Stimulated activated CD4-positive, alpha-beta T cell treated with anti-CD3 and anti-CD28 coated beads, Interleukin-2, amount 100 ng/mL, for 24 hours (primary cell): Measurements from ENCODE around the gene WDR26.
"Not testable (repeated sequence)": the region's sequence is repeated elsewhere in the genome, so short reads cannot be mapped to it uniquely, and the experiment has no call there.

Experiments
- DNase-seq, 2 donors: peaks; one replicate each; pipeline ENCODE4 v3.0.0-alpha.2; 2020

The WDR26 gene

DNA sequence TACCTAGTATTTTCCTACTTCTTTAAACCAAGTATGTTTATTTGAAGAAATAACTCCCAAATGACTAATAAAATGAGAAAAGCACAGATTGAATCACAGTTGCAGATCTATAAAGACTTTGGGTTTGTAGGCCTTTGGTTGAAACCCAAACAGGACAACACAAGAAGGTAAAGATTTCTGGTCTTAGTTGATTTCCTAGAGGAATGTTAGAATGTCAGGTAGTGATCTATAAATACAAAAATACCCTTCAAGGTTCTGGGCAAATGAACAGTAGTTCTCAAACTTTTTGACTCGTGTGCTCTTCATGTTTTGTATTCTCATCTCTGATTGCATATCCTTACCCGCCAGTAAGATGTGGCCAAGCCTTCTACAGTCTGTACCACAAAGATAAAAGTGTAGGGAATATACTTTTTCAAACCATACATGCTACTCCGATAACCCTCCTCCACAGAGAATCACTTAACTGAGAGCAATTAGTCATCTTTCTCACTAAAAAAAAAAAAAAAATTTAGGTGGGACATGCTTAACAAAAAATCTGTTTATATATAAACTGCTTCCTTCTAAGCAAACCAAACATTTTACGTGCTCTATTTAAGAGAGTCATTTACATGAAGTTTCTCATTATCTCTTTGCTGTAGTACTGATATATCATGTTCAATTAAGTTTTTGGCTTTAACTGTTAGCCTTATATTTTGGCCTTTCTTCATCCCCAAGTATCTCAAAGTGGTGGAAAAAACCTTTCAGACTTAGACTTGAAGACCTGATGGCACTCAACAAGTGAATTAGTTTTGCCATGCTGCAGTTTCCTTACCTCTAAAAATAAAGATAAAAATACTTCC lies 42.0 kb downstream of the WDR26 start:
- no peak for DNase-seq

DNA sequence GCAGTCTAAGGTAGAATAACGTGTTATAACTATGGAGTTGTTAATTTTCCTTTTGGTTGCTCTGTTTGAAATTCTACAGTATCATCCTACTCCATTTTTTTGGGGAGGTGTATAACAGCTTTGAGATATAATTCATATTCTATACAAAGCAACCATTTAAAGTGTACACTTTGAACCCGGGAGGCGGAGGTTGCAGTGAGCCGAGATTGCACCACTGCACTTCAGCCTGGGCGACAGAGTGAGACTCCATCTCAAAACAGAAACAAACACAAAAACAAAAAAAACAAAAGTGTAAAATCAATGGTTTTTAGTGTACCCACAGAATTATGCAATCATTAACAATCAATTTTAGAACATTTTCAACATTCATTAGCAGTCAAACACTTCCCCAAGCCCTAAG lies 44.1 kb downstream of the WDR26 start:
- no peak for DNase-seq

DNA sequence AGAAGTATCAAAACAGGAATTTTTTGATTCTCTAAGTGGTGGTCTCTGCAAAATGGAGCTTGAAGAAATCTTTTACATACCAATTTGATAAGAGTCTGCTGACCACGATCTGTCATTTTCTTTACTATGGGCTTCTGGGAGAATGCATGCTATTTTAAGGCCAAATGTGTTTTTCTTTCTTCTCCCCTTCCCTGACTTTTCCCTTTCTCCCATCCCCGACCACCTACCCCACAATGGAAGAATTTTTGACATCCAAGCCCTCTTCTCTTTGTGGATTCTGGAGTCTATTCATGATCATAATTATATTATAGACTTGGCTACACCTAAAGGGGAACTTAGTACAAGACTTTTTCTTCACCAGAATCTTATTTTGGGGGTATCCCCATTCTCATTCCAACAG lies 46.7 kb downstream of the WDR26 start:
- DNase-seq: no peak

DNA sequence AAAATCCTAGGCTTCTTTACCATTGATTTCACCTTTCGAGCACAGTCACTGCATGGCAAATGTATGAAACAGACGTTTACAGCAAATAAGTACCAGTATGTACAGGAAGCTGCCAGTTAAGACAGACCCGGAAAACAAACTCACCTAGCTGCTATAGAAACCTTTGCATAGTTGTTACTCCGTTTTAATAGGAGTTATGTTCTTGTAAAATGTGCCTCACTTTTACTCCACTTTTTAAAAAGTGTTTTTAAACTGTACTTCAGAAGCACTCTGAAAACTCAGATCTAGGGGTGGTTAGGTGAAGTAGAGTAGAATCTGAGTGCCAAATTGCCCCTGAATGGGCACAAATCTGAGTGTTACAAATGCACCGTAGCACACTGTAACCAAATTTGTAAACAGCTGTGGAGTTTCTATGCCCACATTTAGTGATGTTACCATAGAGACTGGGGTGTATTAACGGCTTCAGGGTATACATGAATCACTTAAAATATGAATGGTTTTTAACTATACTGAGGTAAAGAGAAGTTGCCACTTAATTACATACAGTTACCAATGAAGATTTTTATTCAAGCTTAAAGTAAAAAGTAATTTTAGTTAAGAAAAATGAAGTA lies 47.2 kb downstream of the WDR26 start:
- no peak for DNase-seq

DNA sequence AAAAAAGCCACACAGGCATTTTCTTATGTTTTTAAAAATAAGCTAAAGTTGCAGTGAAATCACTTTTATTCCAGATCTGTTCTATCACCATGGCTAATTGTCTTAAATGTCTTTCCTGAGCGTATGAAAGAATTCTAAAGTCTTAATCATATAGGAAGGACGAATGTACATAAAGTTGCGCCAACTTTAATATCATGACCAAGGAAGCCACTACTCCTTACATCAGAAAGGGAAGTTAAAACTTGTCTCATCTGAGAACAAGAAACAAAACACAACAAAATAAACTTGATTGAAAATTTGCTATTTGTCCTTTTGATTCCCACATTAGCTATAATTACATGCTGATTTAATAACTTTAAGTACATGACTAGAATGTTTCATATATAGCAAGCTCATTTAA lies 51.4 kb downstream of the WDR26 start:
- DNase-seq: no peak

DNA sequence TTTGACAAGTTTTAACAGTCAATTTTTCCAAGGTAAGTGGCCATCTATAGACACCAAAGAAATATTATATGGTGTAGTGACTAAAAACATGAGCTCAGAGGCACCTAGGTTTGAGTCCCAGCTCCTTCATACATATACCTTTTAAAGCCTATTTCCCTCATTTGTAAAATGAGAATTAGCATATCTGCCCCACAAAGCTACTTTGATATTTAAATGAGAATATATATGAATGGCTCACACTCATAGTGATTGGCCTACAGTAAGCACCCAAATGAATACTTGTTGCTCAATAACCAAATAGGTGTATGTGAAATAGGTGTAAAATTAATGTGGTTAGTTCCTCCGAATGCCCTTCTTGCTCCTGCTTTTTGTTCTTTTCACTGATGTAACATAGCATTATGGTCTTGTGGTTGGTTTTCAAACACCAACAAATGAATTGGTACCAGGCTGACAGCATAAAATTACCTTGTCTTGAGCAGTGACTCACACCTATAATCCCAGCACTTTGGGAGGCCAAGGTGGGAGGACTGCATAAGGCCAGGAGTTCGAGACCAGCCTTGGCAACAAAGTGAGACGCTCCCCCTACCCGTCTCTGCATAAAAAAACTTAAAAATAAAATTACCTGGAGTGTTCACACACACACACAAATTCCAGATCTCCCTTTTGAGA lies 52.6 kb downstream of the WDR26 start:
- DNase-seq: peak in 1 of 2 donors; percentile 33

DNA sequence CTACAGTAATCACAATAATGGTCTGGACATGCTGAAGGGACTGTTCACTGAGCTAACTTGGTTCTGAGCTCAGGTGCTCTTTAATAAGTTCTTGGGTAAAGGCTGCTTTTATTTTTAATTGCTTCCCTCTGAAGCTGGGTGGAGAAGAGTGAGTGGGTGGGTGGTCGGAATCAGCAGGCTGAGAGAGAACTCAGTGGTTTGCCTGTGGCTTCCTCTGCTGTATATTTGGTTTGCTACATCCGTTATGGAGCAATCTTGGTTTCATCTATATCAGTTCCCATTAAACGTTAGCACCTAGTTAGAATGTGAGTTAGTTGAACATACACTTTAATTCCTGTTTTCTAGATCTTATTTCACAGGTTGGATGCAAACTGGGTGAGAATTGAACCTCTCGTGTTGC lies 54.6 kb downstream of the WDR26 start:
- DNase-seq: peak; percentile 43 to 47

DNA sequence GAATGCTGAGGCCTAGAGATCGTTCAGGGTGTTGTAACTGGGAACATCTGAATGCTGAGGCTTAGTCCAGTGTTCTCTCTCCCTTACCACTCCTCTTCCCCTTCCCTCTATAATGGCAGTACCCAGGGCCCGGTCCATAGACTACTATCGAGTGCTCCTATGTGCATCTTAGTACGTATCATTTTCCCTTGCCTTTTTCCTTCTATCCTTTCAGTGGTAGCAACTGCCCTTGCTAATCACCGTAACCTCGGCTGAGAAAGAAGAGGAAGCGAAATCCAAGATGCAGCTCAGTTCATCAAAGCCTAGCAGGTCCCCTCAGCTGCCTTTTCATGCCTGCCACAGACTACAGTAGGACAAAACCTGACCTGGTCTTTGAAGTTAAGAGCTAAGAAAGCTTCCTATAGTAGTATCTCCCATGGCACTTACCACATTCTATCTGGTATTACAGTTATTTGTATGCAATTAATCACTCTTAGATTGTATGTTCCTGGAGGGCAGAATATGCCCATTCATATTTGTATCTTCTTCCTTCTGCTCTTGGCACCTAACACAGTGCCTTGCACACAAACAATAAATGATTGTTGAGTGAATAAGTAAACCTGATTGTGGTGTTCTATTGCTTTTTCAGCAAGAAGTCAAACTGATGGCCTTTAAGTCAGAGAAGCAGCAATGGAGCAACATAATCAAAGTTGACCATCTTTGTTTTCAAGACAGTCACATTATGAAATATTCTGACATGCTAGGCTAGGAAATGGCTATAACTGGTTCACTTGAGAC lies 55.6 kb downstream of the WDR26 start:
- no peak for DNase-seq

DNA sequence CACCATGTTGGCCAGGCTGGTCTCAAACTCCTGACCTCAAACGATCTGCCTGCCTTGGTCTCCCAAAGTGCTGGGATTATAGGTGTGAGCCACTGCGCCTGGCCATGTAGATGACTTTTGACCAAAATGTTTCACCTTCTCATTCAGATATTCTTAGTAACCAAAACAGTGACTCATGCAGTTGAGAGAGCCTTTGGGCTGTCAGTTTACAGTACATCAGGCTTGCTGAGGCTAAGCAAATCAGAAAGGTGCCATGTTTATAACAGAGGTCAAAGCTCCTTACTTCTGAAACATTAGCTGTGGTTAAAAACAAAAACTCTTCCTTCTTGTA lies 57.0 kb downstream of the WDR26 start:
- peak; percentile 30 to 37 for DNase-seq

DNA sequence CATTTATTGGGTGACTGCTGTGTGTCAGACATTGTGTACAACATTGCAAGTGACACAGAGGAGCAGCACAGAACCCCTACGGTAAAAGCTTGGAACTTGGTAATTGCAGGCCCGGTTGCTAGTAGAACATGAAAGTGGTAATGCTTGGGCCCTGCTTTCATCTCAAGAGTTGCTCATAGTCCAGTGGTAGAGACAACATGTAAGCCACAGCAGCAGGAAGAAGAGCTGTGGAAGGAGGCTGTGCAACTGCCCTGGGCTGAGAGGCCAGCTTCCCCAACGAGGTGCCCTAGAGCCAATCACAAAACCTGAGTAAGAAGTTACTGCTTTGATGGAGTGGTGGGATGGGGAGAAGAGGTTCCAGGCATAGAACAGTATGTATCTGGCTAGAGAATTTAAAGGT lies 59.5 kb downstream of the WDR26 start:
- DNase-seq: no peak

DNA sequence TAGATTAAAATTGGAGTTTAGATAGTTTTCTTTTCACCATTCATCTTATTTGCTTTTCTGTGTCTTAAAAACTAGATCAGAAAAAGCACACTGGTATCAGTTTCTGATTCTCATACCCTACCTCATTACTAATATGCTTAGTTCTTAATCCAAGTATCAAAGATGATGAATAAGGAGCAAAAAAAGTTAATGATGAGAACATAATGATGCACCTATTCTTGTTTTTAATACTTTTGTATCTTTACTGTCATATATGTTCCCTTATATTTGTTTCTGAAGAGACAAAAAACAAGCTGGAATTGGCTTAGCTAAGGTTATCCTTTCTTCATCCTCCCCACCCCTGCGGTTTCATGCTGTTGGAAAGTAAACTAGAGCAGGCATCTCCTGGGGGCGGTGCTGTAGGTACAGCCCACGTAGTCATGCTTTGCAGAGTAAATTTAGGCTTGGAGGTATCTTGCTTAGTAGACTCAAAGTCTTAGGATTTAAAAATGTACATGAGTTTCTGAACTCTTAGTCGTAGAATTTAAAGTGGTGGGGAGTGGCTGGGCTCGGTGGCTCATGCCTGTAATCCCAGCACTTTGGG lies 61.5 kb downstream of the WDR26 start:
- no peak for DNase-seq

DNA sequence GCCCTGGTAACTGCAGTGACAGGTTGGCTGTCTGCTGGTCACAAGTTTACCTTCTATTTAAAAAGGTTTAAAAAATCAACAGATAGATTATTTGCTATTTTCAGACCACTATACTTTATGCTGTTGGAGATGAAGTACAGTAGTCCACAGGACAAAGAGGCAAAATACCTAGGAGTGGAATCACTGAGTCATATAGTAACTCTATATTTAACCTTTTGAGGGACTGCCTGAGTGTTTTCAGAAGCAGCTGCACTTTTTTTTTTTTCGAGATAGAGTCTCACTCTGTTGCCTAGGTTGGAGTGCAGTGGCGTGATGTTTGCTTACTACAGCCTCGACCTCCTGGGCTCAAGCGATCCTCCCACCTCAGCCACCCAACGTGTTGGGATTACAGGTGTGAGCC lies 66.2 kb downstream of the WDR26 start:
- no peak for DNase-seq

DNA sequence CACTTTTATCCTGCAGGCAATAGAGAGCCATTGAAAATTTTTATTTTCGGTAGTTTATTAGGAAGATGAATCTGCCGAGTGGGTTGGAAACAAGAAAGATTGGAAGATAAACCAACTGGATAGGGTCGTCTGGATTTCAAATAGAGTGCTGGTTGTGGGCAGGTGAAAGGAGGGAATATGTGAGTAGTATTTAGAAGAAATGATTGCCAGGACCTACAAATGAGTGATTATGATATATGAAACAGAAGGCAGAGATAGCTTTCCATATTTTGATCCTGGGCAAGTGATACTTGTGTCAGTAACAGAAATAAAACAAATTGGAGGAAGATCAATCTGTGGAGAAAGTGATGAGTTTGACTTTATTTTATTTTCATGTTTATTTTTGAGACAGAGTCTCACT lies 75.4 kb downstream of the WDR26 start:
- DNase-seq: no peak

DNA sequence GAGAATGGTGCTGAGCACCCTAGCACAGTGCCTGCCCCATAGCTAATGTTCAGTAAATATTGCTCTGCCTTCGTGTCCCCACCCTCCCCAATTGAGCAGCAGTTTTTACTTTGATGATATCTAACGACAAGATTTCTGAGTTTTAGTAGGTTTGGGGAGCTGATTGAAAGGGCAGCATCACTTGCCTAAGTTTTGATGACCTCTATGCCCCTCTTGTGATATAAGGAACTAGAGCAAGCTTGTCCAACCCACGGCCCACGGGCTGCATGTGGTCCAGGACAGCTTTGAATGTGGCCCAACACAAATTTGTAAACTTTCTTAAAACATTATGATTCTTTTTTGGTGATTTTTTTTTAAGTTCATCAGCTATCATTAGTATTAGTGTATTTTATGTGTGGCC lies 76.4 kb downstream of the WDR26 start:
- DNase-seq: no peak

DNA sequence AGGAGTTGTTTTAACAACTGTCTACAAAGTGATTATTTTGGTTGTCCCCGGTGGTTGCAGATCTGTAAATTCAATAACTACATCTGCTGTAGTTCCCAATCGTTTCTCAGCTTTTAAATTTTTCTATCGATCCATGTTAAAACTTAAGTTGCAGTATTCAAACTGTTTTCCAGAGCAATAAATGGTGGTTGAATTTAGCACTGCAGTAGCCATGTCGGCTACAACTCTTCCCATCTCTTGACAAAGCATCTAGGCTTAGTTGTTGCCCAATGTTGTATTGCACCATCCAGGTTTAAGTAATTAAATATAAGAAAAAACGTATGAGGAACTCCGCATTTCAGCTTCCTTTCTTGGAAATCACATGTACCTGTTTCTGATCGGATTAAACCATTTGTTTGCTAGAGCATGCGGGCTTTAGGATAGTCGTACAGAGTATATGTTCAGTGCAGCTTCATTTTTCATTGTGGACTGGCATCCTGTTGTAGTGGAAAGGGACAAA lies 76.9 kb downstream of the WDR26 start:
- no peak for DNase-seq

DNA sequence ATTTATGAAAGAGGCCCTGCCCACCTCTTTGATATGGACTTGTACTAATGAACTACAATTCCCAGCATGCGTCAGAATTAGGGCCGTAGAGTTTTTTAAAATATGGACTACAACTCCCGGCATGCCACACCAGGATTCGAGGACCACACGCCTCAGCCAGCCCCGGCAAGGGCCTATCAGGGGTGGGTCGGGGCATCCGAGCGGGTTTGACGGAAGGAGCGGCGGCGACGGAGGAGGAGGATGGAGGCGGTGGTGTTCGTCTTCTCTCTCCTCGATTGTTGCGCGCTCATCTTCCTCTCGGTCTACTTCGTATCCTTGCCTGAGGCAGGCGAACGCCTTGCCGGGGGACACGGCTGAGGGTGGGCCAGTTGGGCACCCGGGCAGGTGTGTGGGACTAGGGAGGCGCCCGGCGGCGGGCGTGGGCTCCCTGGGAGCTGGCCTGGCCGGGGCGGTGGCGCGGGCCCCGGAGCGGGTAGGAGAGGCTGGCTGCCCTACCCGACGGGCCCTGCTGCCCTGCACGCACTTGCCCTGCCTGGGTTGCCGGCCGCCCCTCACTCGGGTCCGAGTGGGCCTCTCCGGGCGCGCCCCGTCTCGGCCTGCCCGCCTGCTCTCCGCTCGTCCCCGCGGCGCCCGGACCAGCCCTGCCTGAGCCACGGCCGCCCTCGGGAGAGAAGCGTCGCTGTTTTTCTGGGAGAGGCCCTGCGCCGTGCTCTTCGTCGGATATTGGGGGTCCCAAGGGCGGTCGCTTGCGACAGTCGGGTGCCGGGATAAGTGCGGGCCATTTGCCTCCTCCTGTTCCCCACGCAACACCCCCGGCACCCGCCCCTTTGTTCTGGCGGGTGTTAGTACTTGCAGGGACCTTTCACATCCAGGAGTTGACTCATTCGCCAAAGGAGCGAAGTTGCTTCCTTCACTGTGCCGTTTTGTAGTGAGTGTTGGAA lies 77.6 kb downstream of the WDR26 start, which contains the start of gene CNIH4:
TSS of gene CNIH4 (plus strand) at position 195 of the 941 bp plus-strand sequence. CDS start at position 241, 46 bp downstream.
- DNase-seq: peak; percentile 89 to 90

DNA sequence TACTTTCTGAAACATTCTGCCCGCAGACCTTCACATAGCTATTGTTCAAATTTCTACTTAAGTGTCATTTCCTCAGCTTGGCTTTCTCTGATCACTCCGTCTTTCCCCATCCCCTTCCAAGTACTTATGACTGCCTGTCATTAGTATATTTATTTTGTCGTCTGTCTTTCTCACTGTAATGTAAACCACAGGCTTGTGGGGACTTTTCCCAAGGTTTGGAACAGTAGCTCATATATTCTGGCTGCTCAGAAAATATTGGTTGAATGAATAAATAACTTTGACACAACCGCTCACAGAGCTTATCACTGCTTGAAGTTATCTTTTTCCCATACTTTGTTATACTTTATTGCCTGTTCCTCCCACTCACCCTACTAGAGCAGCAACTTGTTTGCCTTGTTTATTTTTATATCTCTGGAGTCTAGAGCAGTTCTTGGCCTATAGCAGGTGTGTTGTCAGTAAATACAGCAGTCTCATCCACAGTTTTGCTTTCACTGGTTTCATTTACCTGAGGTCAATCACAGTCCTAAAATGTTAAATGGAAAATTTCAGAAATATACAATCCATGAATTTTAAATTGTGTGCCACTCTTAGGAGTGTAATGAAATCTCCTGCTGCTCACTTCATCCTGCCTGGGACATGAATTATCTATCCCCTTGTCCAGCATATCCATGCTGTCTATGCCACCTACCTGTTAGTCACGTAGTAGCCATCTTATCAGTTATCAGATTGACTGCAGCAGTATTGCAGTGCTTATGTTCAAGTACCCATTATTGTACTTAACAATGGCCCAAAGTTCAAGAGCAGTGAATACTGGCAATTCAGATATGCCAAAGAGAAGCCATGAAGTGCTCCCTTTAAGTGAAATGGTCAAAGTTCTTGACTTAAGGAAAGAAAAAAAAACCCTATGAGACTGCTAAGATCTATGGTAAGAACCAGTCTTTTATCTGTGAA lies 80.3 kb downstream of the WDR26 start:
- no peak for DNase-seq

DNA sequence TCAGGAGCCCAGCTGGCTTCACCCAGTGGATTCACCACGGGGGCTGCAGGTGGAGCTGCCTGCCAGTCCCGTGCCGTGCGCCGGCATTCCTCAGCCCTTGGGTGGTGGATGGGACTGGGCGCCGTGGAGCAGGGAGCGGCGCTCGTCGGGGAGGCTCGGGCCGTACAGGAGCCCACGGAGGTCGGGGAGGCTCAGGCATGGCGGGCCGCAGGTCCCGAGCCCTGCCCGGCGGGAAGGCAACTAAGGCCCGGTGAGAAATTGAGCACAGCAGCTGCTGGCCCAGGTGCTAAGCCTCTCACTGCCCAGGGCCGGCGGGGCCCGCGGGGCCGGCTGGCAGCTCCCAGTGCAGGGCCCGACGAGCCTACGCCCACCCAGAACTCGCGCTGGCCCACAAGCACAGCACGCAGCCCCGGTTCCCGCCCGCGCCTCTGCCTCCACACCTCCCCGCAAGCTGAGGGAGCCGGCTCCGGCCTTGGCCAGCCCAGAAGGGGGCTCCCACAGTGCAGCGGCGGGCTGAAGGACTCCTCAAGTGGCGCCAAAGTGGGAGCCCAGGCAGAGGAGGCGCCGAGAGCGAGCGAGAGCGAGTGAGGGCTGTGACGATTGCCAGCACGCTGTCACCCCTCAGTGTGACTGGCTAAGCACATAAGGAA lies 82.0 kb downstream of the WDR26 start:
- DNase-seq: not testable (repeated sequence)

DNA sequence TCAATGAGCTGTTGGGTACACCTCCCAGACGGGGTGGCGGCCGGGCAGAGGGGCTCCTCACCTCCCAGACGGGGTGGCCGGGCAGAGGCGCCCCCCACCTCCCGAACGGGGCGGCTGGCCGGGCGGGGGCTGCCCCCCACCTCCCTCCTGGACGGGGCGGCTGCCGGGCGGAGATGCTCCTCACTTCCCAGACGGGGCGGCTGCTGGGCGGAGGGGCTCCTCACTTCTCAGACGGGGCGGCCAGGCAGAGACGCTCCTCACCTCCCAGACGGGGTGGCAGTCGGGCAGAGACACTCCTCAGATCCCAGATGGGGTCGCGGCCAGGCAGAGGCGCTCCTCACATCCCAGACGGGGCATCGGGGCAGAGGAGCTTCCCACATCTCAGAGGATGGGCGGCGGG lies 84.9 kb downstream of the WDR26 start:
- DNase-seq: not testable (repeated sequence)

DNA sequence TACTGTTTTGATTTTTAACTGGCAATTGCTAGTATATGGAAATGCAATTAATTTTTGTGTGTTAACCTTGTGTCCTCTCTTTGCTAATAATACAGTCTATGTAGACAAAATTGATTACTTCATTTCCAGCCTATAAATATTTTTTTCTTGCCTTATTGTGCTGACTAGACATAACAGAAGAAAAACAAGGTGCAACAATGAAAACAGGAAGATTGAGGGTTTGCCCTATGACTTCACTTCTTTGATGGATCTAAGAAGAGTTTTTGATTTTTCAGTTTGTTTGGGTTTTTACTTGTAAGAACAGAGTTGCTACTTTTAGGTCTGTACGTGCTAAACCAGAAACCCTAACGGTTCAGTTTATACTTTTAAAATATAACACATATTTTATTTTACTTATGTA lies 86.5 kb downstream of the WDR26 start:
- DNase-seq: no peak
